HUES48 (cell line): ENCODE measurements around the gene CCNY.
A peak's percentile ranks its signal among the peaks of the same experiment; 100 is the strongest.

Experiments
- H3K27ac ChIP-seq: one replicate; pipeline ENCODE4 v1.7.0; 2013; ENCODE audit warnings: low read depth, low read length, inconsistent platforms
- H3K27me3 ChIP-seq: 2 replicates; pipeline ENCODE4 v1.6.1; 2013; ENCODE audit warnings: mild to moderate bottlenecking, low read length; ENCODE audit not compliant: control insufficient read depth, insufficient read depth
- H3K36me3 ChIP-seq: 2 replicates; pipeline ENCODE4 v1.6.1; 2013; ENCODE audit warnings: low read length; ENCODE audit not compliant: control insufficient read depth, insufficient read depth
- H3K4me1 ChIP-seq: 2 replicates; pipeline ENCODE4 v1.6.1; 2013; ENCODE audit warnings: mild to moderate bottlenecking, low read length; ENCODE audit not compliant: control insufficient read depth, insufficient read depth
- H3K4me3 ChIP-seq: 2 replicates; pipeline ENCODE4 v1.5.1; 2013; ENCODE audit warnings: mild to moderate bottlenecking, low read depth, low read length
- H3K9ac ChIP-seq: 2 replicates; pipeline ENCODE4 v1.6.1; 2013; ENCODE audit warnings: mild to moderate bottlenecking, low read depth, low read length, moderate library complexity
- H3K9me3 ChIP-seq: 2 replicates; pipeline ENCODE4 v1.6.1; 2013; ENCODE audit warnings: low read length; ENCODE audit not compliant: control insufficient read depth, insufficient read depth

Gene CCNY

DNA sequence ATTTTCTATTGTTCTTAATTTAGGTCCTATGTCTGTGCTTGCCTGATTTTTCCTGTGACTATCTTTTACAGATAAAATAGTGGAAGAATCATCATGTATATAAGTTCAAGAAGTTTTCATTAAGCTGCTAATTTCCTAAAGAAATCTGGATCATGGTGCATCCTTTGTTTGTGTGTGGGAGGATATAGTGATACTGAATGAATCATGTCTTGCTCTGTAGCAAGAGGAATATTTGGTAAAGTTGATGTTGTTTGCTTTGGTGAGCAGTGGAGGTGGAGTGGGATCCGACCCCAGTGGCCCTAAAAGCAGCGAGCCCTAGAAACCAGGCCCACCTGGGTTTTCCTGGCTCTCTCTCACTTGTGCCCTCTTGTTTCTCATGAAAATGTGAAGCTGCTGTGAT lies 83.7 kb downstream of the CCNY start:
- Histone ChIP-seq H3K9me3 (no peaks in the 10 kb centered on the region), H3K4me1 (peaks cover 56% of the 10 kb centered on the region), H3K9ac (no peak overlapping the region), H3K36me3 (no peaks in the 10 kb centered on the region), H3K27me3 (no peaks in the 10 kb centered on the region), H3K27ac (peak overlapping the region; percentile 22), H3K4me3 (no peak overlapping the region)

DNA sequence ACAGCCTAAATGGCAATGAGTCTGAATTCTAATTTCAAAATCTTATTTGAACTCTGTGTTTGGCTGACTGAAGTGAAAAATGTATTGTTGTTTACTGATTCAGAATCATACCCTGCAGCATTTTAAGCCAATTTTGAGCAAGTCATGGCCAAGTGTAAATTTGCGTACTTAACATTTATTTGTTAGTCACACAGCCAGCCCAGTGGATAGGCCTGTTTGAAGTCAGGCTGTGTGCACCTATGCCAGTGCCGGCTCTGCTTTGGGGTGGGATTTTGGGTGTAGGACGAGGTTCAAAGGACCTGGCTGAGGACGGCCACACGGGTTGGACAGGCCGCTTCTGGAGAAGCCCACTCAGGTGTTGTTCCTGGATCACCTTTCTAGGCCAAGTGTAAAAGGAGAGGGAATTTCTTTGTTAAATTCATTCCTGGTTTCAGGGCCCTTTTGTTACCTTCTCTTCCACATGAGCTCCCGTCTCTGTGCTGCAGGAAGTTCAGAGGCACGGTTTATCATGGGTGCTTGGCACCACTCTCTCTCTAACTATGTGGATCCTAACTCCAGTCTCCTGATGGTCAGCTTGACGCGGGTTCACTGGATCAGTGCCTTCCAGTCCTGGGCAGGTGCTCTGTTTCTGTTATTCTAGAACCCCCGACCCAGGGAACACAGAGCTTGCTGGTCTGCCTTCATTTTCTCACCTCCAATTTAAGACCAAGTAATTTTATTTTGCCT lies 84.7 kb downstream of the CCNY start:
- H3K27ac ChIP-seq: peak overlapping the region; percentile 86
- no peaks in the 10 kb centered on the region for H3K9me3 ChIP-seq
- no peaks in the 10 kb centered on the region for H3K27me3 ChIP-seq
- H3K9ac ChIP-seq: 0 out of 2 replicates have a peak overlapping the region, but pooled peaks have one; percentile 22
- H3K4me1 ChIP-seq: peaks cover 53% of the 10 kb centered on the region
- H3K36me3 ChIP-seq: no peaks in the 10 kb centered on the region
- no peak overlapping the region for H3K4me3 ChIP-seq

DNA sequence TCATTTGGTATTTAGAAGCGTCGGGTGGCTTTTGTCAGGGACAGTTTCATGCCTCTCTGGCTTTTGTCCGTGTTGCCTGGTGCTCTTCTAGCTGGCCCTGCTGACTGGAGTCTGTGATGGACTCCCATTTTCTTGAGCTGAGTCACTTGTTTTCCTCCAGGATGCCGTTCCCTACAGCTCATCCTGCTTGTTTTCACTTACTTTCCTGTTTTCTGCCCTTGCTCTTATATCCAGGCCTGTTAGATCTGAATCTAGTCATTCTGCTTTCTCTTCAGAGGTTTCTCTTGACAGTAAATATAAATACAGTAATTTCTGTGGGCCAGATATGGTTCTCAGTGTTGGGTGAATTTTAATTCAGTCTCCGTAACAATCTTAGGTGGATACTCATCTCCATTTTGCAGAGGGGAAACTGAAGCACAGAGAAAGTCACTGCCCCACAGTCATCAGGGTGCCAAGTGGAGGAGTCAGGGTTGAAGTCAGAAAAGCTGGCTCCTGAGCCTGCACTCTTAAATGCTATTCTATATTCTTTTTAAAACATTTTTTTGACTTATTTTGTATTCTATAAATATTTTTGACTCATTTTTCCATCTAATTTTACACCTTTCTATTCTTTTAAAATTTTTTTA lies 85.4 kb downstream of the CCNY start:
- no peaks in the 10 kb centered on the region for H3K36me3 ChIP-seq
- peak overlapping the region; percentile 22; the same call in 1 of the 2 replicates for H3K9ac ChIP-seq
- H3K27me3 ChIP-seq: no peaks in the 10 kb centered on the region
- H3K4me1 ChIP-seq: peaks cover 53% of the 10 kb centered on the region
- peak overlapping the region; percentile 86 for H3K27ac ChIP-seq
- H3K9me3 ChIP-seq: no peaks in the 10 kb centered on the region
- no peak overlapping the region for H3K4me3 ChIP-seq

DNA sequence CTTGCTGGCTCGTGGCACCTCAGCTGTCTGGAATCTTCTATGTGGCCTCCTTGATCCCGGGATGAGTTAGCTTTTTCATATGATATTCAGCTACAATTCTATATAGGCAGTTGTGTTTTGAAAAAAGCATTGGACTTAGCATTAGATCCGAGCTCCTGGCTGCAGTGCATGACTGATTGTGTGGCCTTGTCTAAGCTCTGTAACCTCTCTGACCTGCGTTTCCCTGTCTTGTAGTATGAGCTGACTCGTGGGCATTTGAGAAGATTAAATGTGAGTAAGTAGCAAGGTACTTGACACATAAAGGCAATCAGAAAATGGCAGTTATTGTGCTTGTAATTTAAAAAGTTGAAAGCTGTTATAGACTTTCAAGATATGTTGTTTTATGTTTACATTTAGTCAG lies 85.9 kb downstream of the CCNY start:
- no peak overlapping the region for H3K9ac ChIP-seq
- H3K27ac ChIP-seq: peak overlapping the region; percentile 39
- peaks cover 52% of the 10 kb centered on the region for H3K4me1 ChIP-seq

DNA sequence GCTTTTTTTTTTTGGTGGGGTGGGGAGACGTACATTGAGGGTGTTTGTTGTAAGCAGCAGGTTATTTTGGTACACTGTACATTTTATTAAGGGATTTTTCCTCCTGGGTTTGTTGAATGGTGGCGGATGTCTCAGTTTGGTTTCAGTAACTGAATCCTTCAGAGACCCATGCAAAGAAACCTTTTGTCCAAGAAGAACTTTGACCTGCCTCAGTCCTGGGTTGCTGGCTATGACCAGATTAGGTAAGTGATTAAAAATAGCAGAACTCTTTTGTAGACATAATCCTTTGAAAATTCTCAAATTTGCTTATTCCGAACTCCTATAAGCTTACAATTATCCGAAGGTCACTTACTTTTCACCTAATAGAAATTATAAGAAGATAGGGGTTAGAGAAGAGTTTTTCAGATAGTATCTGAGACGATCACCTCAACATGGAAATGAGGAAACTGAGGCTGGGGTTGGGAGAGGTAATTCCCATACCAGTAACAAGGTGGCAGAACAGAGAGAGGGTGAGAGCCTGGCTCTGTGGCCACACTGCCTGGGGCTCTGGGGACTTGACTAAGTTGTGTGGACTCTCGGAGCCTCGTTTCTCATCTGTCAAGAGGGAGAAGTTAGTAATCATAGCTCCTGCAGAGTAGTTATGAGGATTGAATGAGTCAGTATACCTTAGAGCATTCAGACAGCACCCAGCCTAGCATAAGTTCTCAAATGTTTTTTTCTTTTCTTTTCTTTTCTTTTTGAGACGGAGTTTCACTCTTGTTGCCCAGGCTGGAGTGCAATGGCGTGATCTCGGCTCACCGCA lies 87.4 kb downstream of the CCNY start:
- no peak overlapping the region for H3K27ac ChIP-seq
- H3K4me1 ChIP-seq: peaks cover 45% of the 10 kb centered on the region

More for the DNA sequence above, 85.9 kb downstream of the CCNY start:
- Histone ChIP-seq H3K9me3 (no peaks in the 10 kb centered on the region), H3K4me3 (no peak overlapping the region), H3K36me3 (no peaks in the 10 kb centered on the region), H3K27me3 (no peaks in the 10 kb centered on the region)

DNA sequence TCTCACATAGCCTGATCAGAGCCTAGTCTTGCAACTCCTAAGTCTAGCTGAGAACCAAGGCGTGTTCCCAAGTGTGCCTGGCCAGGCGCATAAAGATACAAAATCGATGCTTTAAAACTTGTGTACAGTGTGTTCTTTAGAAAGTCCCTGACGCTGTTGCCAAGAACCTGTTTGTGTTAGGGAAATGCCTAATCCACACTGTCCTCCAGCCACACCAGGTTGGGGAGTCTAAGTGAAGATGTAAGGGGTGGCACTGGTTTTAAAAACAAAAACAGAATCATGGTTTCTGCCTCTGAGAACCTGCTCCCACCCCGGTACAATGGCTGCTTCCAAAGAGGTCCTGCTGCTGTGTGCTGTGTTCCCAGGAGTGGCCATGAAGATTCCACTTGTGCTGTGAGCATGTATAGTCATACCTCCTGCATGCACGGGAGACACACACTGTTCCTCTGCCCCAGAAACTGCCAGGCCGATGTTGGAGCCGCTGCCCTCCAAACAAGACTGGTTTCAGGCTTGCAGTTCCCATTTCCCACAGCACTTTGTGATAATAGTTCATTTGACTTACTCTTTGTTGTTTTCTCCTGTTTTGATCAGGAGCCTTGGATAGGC lies 88.5 kb downstream of the CCNY start:
- peaks cover 51% of the 10 kb centered on the region for H3K4me1 ChIP-seq
- no peak overlapping the region for H3K27ac ChIP-seq
- H3K36me3 ChIP-seq: no peaks in the 10 kb centered on the region

More for the DNA sequence above, 87.4 kb downstream of the CCNY start:
- H3K9ac ChIP-seq: no peak overlapping the region
- no peaks in the 10 kb centered on the region for H3K9me3 ChIP-seq
- H3K36me3 ChIP-seq: no peaks in the 10 kb centered on the region
- H3K4me3 ChIP-seq: no peak overlapping the region
- no peaks in the 10 kb centered on the region for H3K27me3 ChIP-seq

DNA sequence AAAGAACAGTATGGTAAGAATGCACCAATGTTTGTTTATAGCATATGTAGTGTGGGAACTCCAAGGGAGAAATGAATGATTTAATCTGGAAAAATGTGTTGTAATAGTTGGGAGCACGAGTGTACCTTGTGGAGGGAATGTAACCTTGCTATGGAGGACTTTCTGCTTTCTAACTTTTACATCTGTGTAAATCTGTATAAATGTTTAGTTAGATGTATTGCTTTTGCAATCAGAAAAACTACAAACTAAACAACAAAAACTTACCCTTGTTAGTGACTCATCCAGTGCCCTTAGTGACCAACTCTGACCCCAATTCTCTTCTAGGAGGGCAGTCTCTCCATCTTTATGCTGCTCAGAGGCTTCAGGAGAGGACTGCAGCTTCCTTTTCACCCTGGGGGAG lies 89.3 kb downstream of the CCNY start:
- no peak overlapping the region for H3K9ac ChIP-seq
- H3K4me3 ChIP-seq: no peak overlapping the region
- no peaks in the 10 kb centered on the region for H3K36me3 ChIP-seq
- H3K4me1 ChIP-seq: peaks cover 43% of the 10 kb centered on the region
- no peaks in the 10 kb centered on the region for H3K27me3 ChIP-seq
- no peaks in the 10 kb centered on the region for H3K9me3 ChIP-seq
- no peak overlapping the region for H3K27ac ChIP-seq

More for the DNA sequence above, 88.5 kb downstream of the CCNY start:
- no peaks in the 10 kb centered on the region for H3K9me3 ChIP-seq
- H3K4me3 ChIP-seq: no peak overlapping the region
- H3K27me3 ChIP-seq: no peaks in the 10 kb centered on the region
- no peak overlapping the region for H3K9ac ChIP-seq

DNA sequence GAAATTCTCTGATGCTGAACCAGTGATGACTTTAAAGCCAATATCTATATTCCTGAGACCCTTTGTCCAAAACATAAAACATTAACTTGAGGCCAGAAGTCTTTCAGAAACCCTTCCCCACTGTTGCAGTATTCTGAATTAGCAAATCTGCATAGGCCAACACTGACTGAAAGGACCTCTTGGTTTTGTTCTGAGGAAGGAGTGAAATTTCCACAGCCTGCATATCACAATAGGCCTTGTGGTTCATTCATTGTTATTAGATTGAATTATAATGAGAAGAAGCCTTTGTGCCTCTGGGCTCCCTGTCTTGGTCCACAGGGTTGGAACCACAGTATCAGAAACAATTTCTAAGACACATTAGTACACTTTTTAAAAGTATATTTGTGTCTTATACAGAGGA lies 90.3 kb downstream of the CCNY start:
- Histone ChIP-seq H3K27ac (no peak overlapping the region), H3K4me1 (peaks cover 36% of the 10 kb centered on the region), H3K4me3 (no peak overlapping the region), H3K36me3 (no peaks in the 10 kb centered on the region), H3K27me3 (no peaks in the 10 kb centered on the region), H3K9ac (no peak overlapping the region), H3K9me3 (no peaks in the 10 kb centered on the region)

DNA sequence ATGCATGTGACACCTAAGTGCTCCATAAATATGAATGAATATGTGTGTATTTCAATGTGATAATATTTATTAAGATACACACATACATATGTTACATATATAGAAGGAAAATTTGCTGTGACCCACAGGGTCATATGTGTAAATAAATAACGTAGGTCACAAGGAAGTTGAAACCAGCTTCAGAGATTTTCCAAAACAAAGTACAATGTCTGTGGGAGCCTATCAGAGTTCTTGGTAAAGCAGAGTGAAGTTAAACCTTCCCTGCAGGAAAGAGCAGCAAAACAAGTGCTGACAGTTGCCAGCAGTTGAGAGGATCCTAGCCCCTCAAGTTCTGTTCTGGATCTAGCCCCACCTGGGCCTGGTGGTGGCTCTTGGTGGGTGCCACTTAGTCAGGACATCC lies 91.2 kb downstream of the CCNY start:
- no peaks in the 10 kb centered on the region for H3K36me3 ChIP-seq
- peaks cover 30% of the 10 kb centered on the region for H3K4me1 ChIP-seq
- H3K4me3 ChIP-seq: no peak overlapping the region
- H3K9ac ChIP-seq: no peak overlapping the region
- H3K27me3 ChIP-seq: no peaks in the 10 kb centered on the region
- H3K27ac ChIP-seq: no peak overlapping the region
- no peaks in the 10 kb centered on the region for H3K9me3 ChIP-seq

DNA sequence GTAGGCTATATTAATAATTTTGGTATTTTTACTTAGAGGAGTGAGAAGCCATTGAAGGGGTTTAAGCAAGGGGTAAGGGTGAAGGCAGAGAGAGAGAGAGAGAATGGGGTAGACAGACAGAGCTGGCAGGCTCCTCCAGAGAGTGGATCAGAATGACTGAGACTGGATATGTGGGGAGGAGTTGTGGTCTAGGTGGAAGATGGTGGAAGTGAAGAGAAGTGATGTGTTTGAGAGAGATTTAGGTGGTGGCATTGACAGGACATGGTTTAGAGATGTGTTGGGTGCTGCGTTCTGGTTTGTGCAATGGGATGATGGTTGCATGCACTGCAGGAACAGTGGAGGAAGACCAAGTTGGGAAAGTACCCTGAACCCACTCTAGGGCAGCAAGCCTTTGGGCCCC lies 92.2 kb downstream of the CCNY start:
- Histone ChIP-seq H3K36me3 (no peaks in the 10 kb centered on the region), H3K27ac (no peak overlapping the region), H3K9ac (no peak overlapping the region), H3K27me3 (no peaks in the 10 kb centered on the region), H3K4me1 (peaks cover 30% of the 10 kb centered on the region), H3K9me3 (no peaks in the 10 kb centered on the region), H3K4me3 (no peak overlapping the region)
